OCI-LY7 (cell line): ENCODE data around the gene MAGI1. TPM values are rescaled to one million over a fixed set of nuclear protein-coding genes. Genes with fewer than 3 reads are reported as not detected.

Experiments used
- BruUV-seq: library from RNA; stranded (reverse); fragments of 400-500 nt; replicated peaks from 2 replicates; lab custom pipeline; 2021; lab: Mats Ljungman, UMichigan
- CTCF ChIA-PET: fragments of 300-600 bp; sonication (Branson Sonifier 250); formaldehyde crosslinking; loops from one replicate; lab custom pipeline; 2022; ENCODE audit warnings: antibody characterized with exemption; ENCODE audit not compliant: unreplicated experiment; lab: Charles Lee
- POLR2A ChIA-PET: fragments of 300-600 bp; sonication (Branson Sonifier 250); formaldehyde crosslinking; loops from one replicate; lab custom pipeline; 2022; ENCODE audit warnings: antibody characterized with exemption; lab: Charles Lee
- DNase-seq: peaks from one replicate; pipeline ENCODE4 v3.0.0-alpha.2; 2015; ENCODE audit warnings: low spot score
- H2AFZ ChIP-seq: fragments of 200-600 bp; sonication (generic), shearing (Covaris generic); 2 replicates; pipeline ENCODE4 v1.6.1; 2014; ENCODE audit warnings: mild to moderate bottlenecking, antibody characterized with exemption, low read length, moderate library complexity
- H3K27ac ChIP-seq: fragments of 200-600 bp; sonication (generic); 2 replicates; pipeline ENCODE4 v1.5.1; 2014; ENCODE audit warnings: mixed run types, low read depth, mild to moderate bottlenecking, moderate library complexity, low read length, inconsistent platforms; ENCODE audit not compliant: poor library complexity, severe bottlenecking
- H3K36me3 ChIP-seq: fragments of 200-600 bp; sonication (generic); 2 replicates; pipeline ENCODE4 v1.6.1; 2014; ENCODE audit warnings: mild to moderate bottlenecking, antibody characterized with exemption, low read length, moderate library complexity, mixed read lengths; ENCODE audit not compliant: insufficient read depth
- H3K4me1 ChIP-seq: fragments of 200-600 bp; sonication (generic); 2 replicates; pipeline ENCODE4 v1.5.1; 2014; ENCODE audit warnings: mild to moderate bottlenecking, low read length; ENCODE audit not compliant: insufficient read depth, poor library complexity, severe bottlenecking
- H3K4me2 ChIP-seq: fragments of 200-600 bp; sonication (generic); 2 replicates; pipeline ENCODE4 v1.6.1; 2014; ENCODE audit warnings: mild to moderate bottlenecking, low read length
- H3K4me3 ChIP-seq: fragments of 200-600 bp; sonication (generic); 2 replicates; pipeline ENCODE4 v1.5.1; 2014; ENCODE audit warnings: mild to moderate bottlenecking, low read depth, low read length; ENCODE audit not compliant: poor library complexity, severe bottlenecking
- H3K79me2 ChIP-seq: fragments of 200-600 bp; sonication (generic); 2 replicates; pipeline ENCODE4 v1.6.1; 2016; ENCODE audit warnings: low read depth, mild to moderate bottlenecking, low read length, moderate library complexity, mixed read lengths; ENCODE audit not compliant: insufficient read depth
- H3K9me2 ChIP-seq: fragments of 200-600 bp; sonication (generic); 2 replicates; pipeline ENCODE4 v1.6.1; 2016; ENCODE audit warnings: mild to moderate bottlenecking, low read length, mixed read lengths; ENCODE audit not compliant: insufficient read depth
- H3K9me3 ChIP-seq: fragments of 200-600 bp; sonication (generic); 2 replicates; pipeline ENCODE4 v1.6.1; 2014; ENCODE audit warnings: mild to moderate bottlenecking, mixed run types, low read length, mixed read lengths
- H4K20me1 ChIP-seq: fragments of 200-600 bp; sonication (generic); 2 replicates; pipeline ENCODE4 v1.6.1; 2014; ENCODE audit warnings: mild to moderate bottlenecking, antibody characterized with exemption, low read length, moderate library complexity, mixed read lengths; ENCODE audit not compliant: insufficient read depth
- EZH2phosphoT487 ChIP-seq: fragments of 200-600 bp; sonication (generic); IDR thresholded peaks from 2 replicates; pipeline ENCODE4 v1.6.1; 2018; ENCODE audit warnings: low read depth, borderline replicate concordance, mild to moderate bottlenecking, mixed run types, antibody characterized with exemption, low read length, moderate library complexity, mixed read lengths
- intact Hi-C: fragments of 100-400 bp; cut with micrococcal nuclease; formaldehyde crosslinking; loops from one replicate; pipeline ENCODE4 v1.10.0; 2022; ENCODE audit not compliant: unreplicated experiment
- total RNA-seq, 2 experiments: library from RNA; depleted of rRNA in 1 of 2; stranded (reverse); fragments of >200 nt in 1 of 2; shearing (Covaris generic) in 1 of 2; gene quantifications; 2 replicates each; pipeline ENCODE4 v1.2.3, GENCODE V29; 2014 to 2022
- TF ChIP-seq, protein P1 (sequence below): fragments of 200-600 bp; sonication (generic); conservative IDR thresholded peaks from 2 replicates; pipeline ENCODE4 v1.5.1; 2014; ENCODE audit warnings: mild to moderate bottlenecking, antibody characterized with exemption, low read length, moderate library complexity, mixed read lengths

The MAGI1 gene
- total RNA-seq, 2 experiments from 2014 or later = 0.63 to 2.5 TPM

- Histone ChIP-seq H3K9me3 (no peaks in the 10 kb centered on the region), H3K27ac (no peak overlapping the region), H2AFZ (no peak overlapping the region), H3K4me2 (no peak overlapping the region), H3K79me2 (no peaks in the 10 kb centered on the region), H3K9me2 (no peaks in the 10 kb centered on the region), H3K36me3 (no peaks in the 10 kb centered on the region), H3K4me3 (no peak overlapping the region), H4K20me1 (no peaks in the 10 kb centered on the region), H3K4me1 (no peaks in the 10 kb centered on the region)
- ChIA-PET POLR2A (interaction anchor here (0.6 kb wide), 1 partner anchor 13 kb away, joined by 7 read pairs; no protein-coding TSS in a partner anchor), CTCF (no interaction called here)
- TF ChIP-seq EZH2phosphoT487 = no peak
- TF ChIP-seq, protein P1, sequence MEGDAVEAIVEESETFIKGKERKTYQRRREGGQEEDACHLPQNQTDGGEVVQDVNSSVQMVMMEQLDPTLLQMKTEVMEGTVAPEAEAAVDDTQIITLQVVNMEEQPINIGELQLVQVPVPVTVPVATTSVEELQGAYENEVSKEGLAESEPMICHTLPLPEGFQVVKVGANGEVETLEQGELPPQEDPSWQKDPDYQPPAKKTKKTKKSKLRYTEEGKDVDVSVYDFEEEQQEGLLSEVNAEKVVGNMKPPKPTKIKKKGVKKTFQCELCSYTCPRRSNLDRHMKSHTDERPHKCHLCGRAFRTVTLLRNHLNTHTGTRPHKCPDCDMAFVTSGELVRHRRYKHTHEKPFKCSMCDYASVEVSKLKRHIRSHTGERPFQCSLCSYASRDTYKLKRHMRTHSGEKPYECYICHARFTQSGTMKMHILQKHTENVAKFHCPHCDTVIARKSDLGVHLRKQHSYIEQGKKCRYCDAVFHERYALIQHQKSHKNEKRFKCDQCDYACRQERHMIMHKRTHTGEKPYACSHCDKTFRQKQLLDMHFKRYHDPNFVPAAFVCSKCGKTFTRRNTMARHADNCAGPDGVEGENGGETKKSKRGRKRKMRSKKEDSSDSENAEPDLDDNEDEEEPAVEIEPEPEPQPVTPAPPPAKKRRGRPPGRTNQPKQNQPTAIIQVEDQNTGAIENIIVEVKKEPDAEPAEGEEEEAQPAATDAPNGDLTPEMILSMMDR = no peak
- no peak for DNase-seq
- no TSS peak for BruUV-seq
- intact Hi-C loops = no loop called here
These were observed 88.1 kb downstream of the MAGI1 start for GRCh38 chr3:65950340-65951326.

DNA sequence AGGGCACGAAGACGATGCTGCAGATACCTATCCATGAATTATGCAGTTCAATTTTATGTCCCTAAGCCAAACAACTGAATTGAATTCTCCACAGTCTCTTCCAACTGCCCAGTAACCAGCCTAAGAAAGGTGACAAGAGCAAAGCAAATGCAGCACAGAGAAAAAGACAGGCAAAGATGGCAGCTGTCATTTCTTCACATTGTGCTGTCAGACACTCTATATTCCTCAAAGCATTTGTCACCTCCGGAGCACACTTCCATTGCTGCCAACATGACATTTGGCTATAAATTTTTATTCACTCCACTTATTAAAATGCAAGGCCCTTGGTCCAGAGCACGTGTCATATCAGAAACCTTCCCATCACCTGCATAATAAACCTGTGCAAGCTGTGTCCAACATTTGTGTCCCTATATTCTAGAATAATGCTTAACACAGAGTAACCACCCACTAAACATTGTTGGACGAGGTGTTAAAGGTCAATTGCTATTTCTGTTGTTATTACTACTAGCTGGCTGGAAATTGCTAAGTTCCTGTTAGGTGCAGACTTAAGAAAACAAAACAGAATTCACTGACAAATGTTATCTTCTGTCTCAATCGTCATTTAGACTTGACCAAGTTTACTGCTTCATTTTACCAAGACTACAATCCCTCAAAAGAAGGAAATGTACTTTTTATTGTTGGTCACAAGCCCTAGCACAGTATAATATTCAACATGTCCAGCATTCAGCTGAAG lies 89.7 kb downstream of the MAGI1 start:
- Histone ChIP-seq H3K27ac (no peak overlapping the region), H3K79me2 (no peaks in the 10 kb centered on the region), H3K4me3 (no peak overlapping the region), H3K9me3 (no peaks in the 10 kb centered on the region), H4K20me1 (no peaks in the 10 kb centered on the region), H3K36me3 (no peaks in the 10 kb centered on the region), H3K4me2 (no peak overlapping the region), H2AFZ (no peak overlapping the region), H3K4me1 (no peaks in the 10 kb centered on the region), H3K9me2 (no peaks in the 10 kb centered on the region)
- no peak for DNase-seq
- BruUV-seq = no TSS peak
- TF ChIP-seq, protein P1 = no peak
- no peak for TF ChIP-seq EZH2phosphoT487
- CTCF ChIA-PET = no interaction called here
- POLR2A ChIA-PET = no interaction called here
- intact Hi-C loops = no loop called here
